Measurements from ENCODE around the gene HECW1.

- TF ChIP-seq FOXM1 (IDR thresholded peaks at IDR 0.05; ENCODE audit: borderline replicate concordance), result no peak
- TF ChIP-seq BHLHE40 (IDR thresholded peaks at IDR 0.05; ENCODE audit: borderline replicate concordance), result no peak
- no peak for TF ChIP-seq SUZ12 (IDR thresholded peaks at IDR 0.05)
- TF ChIP-seq FOXK2 (IDR thresholded peaks at IDR 0.05), result no peak
- TF ChIP-seq LEF1 (IDR thresholded peaks at IDR 0.05; ENCODE audit: borderline replicate concordance), result no peak
- no peak for TF ChIP-seq TARDBP (IDR thresholded peaks at IDR 0.05)
- no peak for TF ChIP-seq ZNF384 (IDR thresholded peaks at IDR 0.05)
- TF ChIP-seq ELF4 (IDR thresholded peaks at IDR 0.05), result no peak
- no peak for TF ChIP-seq SP1 (IDR thresholded peaks at IDR 0.05)
- no peak for TF ChIP-seq L3MBTL2 (conservative IDR thresholded peaks at IDR 0.05)
- TF ChIP-seq NFRKB (IDR thresholded peaks at IDR 0.05), result no peak
- no peak for TF ChIP-seq FOXA1 (IDR thresholded peaks at IDR 0.05)
Observed at GRCh38 chr7:43536773-43537172, 424.3 kb downstream of the HECW1 start.

Data from HEK293T (cell line).